PC-3 (cell line): Measurements from ENCODE around the gene DYSF.

ENCODE experiments used
- EZH2phosphoT487 ChIP-seq: fragments of 300-600 bp; sonication (generic); IDR thresholded peaks from 2 replicates; pipeline ENCODE4 v1.6.1; 2018; ENCODE audit warnings: mild to moderate bottlenecking, antibody characterized with exemption, low read length, borderline replicate concordance
- TF ChIP-seq, protein P1 (sequence below): fragments of 300-600 bp; sonication (generic); conservative IDR thresholded peaks from 2 replicates; pipeline ENCODE4 v1.5.1; 2017; ENCODE audit warnings: antibody characterized with exemption, low read depth, mild to moderate bottlenecking, low read length

DNA sequence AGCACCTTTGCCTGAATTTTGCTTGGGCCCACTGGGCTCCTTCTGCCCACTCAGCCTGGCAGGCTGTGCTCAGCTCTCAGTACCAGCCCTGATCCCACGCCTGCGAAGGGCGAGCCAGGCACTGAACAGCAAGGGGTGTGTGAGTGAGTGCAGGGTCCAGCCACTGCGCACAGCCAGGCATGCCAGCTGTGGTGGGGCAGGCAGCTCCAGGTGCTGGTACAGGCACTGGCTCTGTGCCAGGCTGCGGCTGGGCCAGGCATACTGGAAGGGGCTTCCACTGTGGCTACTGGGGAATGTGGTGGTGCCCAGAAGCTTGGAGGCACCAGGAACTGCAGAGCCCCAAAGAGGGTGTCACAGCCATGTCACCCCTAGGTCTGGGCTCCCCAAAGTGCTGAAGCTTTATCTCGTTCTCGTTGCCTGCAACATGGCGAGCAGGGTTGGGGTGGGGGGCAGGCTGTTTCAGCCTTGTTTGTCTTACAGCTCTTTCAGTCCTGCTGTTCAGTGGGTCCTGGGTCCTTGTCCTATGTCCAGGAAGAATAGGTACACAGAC lies 8.8 kb downstream of the DYSF start:
- TF ChIP-seq, protein P1, sequence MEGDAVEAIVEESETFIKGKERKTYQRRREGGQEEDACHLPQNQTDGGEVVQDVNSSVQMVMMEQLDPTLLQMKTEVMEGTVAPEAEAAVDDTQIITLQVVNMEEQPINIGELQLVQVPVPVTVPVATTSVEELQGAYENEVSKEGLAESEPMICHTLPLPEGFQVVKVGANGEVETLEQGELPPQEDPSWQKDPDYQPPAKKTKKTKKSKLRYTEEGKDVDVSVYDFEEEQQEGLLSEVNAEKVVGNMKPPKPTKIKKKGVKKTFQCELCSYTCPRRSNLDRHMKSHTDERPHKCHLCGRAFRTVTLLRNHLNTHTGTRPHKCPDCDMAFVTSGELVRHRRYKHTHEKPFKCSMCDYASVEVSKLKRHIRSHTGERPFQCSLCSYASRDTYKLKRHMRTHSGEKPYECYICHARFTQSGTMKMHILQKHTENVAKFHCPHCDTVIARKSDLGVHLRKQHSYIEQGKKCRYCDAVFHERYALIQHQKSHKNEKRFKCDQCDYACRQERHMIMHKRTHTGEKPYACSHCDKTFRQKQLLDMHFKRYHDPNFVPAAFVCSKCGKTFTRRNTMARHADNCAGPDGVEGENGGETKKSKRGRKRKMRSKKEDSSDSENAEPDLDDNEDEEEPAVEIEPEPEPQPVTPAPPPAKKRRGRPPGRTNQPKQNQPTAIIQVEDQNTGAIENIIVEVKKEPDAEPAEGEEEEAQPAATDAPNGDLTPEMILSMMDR, result no peak
- no peak for TF ChIP-seq EZH2phosphoT487
